ENCODE measurements around the gene PSMB11.

DNA sequence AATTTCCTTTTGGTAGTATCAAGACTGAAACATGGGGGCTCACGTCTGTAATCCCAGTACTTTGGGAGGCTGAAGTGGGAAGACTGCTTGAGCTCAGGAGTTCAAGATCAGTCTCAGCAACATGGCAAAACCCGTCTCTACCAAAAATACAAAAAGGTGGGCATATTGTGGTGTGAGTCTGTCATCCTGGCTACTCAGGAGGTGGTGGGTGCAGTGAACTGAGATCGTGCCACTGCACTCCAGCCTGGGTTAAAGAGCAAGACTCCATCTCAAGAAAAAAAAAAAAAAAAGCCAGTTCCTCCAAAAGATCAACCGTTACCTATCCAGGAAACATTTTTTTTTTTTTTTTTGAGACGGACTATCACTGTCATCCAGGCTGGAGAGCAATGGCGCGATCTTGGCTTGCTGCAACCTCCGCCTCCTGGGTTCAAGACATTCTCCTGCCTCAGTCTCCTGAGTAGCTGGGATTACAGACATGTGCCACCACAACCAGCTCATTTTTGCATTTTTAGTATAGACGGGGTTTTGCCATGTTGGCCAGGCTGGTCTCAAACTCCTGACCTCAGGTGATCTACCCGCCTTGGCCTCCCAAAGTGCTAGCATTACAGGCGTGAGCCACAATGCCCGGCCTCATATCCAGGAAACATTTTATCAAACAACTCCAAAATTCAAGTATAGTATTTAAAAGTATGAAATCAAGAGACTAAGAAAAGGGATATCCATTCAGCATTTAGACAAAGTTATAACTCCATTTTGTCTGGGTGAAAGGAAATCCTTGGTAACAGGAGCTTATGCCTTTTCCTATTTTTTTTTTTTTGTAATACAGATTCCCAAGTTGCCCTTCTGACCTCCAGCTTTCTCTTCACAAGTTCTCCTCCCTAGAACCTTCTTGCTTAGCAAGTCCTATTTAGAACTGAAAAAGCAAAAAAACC lies 49.5 kb downstream of the PSMB11 start:
- TF ChIP-seq, protein P1, sequence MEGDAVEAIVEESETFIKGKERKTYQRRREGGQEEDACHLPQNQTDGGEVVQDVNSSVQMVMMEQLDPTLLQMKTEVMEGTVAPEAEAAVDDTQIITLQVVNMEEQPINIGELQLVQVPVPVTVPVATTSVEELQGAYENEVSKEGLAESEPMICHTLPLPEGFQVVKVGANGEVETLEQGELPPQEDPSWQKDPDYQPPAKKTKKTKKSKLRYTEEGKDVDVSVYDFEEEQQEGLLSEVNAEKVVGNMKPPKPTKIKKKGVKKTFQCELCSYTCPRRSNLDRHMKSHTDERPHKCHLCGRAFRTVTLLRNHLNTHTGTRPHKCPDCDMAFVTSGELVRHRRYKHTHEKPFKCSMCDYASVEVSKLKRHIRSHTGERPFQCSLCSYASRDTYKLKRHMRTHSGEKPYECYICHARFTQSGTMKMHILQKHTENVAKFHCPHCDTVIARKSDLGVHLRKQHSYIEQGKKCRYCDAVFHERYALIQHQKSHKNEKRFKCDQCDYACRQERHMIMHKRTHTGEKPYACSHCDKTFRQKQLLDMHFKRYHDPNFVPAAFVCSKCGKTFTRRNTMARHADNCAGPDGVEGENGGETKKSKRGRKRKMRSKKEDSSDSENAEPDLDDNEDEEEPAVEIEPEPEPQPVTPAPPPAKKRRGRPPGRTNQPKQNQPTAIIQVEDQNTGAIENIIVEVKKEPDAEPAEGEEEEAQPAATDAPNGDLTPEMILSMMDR (IDR thresholded peaks at IDR 0.05) = no peak
- no peak for TF ChIP-seq POLR2A (IDR thresholded peaks at IDR 0.05)
